Activated CD8-positive, alpha-beta memory T cell treated with anti-CD3 and anti-CD28 coated beads, Interleukin-2, amount 50 U/mL, for 1 hour (primary cell): ENCODE results near the gene SLC8A2.

ENCODE experiments used
- DNase-seq: peaks from one replicate; pipeline ENCODE4 v3.0.0-alpha.2; 2020; ENCODE audit errors: extremely low read depth

SLC8A2 gene, protein sequence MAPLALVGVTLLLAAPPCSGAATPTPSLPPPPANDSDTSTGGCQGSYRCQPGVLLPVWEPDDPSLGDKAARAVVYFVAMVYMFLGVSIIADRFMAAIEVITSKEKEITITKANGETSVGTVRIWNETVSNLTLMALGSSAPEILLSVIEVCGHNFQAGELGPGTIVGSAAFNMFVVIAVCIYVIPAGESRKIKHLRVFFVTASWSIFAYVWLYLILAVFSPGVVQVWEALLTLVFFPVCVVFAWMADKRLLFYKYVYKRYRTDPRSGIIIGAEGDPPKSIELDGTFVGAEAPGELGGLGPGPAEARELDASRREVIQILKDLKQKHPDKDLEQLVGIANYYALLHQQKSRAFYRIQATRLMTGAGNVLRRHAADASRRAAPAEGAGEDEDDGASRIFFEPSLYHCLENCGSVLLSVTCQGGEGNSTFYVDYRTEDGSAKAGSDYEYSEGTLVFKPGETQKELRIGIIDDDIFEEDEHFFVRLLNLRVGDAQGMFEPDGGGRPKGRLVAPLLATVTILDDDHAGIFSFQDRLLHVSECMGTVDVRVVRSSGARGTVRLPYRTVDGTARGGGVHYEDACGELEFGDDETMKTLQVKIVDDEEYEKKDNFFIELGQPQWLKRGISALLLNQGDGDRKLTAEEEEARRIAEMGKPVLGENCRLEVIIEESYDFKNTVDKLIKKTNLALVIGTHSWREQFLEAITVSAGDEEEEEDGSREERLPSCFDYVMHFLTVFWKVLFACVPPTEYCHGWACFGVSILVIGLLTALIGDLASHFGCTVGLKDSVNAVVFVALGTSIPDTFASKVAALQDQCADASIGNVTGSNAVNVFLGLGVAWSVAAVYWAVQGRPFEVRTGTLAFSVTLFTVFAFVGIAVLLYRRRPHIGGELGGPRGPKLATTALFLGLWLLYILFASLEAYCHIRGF

DNA sequence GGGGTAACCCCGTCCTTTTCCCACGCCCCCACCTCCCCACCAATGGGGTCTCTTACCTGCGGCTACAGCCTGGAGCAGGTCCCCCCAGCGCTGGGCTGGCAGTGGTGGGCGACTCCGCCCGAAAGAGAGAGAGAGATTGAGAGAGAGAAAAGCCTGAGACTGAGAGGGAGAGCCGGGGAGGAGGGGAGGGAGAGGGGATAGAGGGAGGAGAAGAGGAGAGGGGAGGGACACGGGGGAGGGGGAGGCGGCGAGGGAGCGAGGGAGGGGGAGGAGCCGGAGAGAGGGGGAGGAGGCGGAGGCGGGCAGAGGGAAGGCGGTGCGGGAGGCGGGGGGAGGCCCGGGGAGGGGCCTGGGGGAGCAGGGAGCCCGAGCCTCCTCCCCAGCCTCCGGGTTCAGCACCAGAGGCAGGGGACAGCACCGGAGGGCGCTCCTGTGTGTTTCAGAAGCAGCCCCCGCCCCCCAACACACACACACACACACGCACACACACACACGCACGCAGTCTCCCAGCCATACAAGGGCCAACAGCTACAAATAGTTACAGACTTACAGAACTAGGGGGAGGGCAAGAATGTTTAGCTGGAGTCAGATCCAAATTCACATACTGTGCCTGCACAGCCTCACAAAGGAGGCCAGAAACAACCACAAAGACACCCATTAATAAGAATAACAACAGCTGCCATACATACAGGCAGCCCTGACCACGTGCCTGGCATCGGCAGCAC is at the start of gene SLC8A2:
Gene SLC8A2, minus strand, starts transcription at position 161 of the 725 bp plus-strand sequence. CDS start 5,490 bp downstream, outside the sequence.
- no peak for DNase-seq

DNA sequence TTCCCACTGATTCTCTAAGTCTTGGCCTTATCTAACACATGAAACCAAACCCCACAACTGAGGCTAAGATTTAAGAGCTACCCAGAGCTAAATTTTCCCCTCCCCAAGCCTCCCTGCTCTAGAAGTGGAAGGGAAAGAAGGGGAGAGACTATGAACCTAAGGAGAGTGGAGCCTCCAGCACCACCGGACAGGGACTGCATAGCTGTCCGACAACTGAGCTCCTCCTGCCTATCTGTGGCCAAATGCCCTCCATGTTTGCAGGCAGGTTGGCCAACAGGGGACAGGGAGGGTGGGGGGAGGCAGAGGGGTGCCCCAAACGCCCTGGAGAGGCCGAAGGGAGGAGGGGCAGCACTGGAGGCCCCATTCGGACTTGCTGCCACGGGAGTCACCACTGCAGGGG is 49.1 kb upstream of the SLC8A2 start:
- DNase-seq = no peak

DNA sequence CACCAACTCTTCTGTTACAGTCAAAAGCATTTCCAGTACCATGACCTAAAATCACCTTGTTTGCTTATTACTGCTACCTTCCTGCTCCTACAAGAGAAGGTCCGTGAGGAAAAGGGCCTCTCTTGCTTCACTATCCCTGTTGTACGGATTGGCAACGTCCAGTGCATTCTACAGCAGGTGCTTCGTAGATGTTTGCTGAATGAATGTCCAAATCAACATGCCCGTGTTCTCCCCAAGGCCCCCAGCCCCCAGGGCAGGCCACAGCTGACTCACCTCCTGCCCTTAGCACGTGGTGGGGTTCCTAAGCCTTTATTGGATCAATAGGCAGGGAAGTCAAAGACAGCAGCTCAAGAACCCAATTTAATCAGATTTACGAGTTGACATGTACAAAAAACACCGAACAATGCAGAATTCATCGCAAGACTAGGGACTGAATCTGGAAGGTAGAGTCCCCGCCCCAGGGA is 48.7 kb upstream of the SLC8A2 start:
- no peak for DNase-seq

DNA sequence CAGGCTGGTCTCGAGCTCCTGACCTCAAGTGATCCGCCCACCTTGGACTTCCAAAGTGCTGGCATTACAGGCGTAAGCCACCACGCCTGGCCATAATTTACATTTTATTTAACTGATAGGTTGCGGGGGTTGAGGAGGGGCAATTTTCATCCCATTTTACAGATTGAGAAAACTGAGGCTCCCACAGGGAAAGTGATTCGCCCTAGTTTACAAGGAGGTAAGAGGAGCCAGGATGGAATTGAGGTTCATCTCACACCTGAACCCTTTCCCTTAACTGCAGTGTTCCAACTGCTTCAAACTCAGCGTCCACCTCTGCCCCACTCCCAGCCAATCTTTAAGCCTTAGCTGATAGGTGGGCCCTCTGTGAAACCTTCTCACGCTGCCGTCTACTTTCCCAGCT is 47.2 kb upstream of the SLC8A2 start:
- no peak for DNase-seq

DNA sequence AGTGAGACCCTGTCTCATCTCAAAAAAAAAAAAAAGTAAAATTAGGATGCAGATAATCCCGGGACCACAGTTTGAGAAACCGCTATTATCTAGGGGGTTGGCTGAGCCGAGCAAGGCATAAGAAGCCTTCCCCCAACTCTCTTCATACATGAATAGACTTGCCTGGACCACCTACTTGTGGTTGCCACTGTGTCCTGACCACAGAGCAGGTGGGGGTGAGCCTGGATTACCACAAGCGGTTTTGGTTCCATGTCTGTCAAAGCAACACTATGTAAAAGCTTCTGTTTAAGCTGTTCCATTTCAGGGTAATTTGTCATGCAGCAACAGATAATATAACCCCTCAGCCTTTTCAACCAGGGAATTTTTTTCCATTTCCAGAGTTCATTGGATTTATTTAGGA is 46.4 kb upstream of the SLC8A2 start:
- no peak for DNase-seq

DNA sequence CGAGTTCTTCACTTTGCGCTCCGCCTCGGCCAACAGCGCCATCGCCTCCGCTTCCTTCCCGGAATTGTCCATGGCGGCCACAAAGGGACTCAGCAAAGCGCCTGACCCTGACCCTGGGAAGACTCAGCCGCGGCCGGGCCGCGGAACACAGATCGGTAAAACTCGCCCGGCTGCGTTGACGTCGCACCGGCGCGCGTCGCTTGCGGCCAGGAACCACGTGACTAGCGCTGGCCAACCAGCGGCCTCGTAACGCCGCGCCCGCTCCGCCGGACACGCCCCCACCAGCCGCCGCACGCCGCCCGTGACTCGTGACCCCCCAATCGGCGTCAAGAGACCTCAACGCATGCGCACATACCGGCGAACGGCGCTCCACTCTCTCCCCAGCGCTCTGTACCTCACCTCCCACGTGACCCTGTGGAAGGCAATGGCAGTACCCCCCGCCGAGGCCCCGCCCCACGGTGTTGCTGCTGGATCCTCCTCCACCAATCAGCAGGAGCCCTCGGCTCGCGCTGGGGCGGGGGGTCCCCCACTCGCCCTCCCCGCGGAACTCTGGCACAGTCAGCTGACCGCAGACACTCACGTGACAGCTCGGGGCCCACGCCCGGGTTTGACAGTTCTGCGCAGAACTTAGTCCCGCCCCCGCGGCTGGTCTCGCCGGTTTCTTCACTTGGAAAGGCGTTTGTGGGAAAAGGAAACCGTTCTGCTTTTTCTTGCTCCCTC is 43.3 kb upstream of the SLC8A2 start, which contains the start of gene NAPA:
Gene NAPA, minus strand, starts transcription at position 195 of the 720 bp plus-strand sequence. Its CDS starts 123 bp downstream, at position 72.
- peak; percentile 100 for DNase-seq

DNA sequence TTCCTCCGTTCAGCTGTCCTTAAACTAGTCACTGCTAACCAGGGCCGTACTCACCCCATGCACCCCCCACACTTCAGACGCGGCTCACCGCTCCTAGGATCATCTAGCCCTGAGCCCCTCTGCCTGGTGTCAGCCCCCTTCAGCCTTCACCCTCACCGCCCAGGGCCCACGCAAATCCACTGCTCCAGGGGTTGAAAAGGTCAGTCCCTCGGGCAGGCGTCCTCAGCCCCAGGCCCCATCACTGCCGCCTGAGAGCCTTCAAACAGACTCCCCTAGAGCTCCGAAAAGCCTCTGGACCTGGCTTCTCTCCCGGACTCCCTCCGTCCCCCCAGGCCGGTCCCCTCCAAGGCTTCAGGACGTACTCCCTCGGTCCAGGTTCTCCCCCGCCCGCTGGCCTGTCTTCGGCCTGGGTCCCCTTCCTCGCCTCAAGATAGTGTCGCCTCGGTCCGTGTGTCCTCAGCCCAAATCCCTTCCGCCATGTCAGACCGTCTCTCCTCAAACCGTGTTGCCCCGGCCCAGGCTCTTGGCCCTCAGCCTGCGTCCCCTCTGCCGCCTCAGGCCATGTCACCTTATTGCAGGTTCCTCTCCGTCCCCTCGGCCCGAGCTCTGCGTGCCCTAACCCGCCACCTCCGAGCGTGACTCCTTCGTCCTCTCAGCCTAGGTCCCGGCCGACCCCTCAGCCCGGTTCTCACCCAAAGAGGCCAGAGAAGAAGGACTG is 42.6 kb upstream of the SLC8A2 start:
- no peak for DNase-seq

DNA sequence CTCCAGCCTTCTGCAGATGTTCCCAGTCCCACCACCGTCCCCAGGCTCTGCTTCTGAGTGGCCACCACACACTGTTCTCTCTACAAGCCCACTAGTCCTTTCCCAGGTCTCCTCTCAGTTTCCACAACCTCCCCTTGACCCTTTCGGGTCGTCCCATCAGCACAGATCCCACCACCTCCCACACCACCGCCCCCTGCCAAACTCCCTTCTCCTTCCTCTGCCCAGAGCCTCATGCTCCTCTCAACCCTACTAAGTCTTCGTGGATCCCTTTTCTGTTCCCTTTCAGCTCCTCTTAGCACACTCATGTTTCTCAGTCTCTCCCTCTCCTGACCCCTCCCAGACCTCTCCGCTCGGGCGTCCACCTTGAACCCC is 41.2 kb upstream of the SLC8A2 start:
- no peak for DNase-seq

DNA sequence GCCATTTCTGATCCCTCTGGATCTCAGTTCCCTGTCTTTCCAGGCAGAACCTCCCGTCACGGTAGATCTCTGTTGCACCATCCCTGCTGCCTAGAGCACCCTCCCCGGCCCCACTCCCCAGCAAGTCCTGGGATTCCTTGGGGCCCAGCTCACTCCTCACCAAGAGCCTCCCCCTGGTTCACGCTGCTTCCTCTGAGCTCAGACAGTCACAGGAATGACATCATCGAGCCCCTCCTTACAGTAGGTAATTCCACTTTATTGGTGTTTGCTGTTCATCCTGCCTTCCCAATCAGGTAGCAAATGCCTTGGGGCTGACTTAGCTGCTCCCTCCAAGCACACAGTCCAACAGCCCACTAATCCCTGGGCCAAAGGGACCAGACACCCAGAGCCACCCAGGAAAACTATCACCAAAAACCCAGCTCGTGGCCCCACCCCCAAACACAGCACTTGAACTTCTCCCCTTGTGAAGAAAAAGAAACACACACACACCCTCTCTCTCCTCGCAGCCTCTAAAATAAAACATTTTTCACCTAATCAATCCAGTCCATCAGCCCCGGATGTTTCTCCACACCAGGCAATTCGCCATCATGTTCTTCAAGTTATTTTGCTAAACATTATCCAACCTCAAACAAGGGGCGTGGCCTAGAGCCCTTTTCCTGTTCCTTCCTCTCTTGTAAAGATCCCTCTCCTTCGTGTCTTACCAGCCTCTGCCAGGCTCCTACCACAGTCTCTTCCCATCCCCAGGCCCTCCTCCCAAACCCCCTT is 40.7 kb upstream of the SLC8A2 start:
- no peak for DNase-seq

DNA sequence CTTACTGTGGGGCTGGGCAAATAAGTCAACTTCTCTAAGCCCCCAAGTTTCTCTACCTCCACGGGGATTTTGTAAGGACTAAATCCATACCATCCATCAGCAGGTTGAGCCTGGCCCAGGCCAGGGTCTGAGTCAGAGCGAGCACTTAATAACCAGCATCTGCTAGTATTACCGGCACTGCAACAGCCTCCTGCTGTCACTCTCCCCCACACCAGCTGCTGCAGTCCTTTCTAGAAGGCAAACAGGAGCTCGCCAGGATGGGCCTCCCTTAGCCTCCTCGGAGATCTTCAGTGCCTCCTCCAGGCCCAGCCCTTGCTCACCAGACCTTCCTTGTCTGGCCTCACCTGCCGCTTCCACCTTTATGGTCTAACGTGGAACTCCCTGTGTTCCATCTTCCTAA is 40.0 kb upstream of the SLC8A2 start:
- no peak for DNase-seq

DNA sequence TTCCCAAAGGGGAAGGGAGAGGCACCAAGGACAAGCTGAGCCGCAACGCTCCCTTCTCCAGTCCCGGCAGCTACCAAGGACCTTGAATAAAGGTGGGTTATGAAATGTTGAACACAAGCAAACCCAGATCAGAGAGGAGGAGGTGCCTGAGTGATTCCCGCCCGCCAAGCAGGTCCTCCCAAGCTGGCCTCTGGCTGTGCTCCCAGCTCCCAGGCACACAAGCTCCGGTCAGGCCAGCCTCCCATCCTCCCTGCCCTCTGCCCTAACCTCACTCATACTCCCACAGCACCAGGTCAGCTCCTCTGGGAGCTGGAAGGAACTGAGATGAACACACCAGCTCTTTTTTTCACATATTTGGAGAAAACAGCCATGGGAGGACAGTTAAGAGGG is 39.4 kb upstream of the SLC8A2 start:
- no peak for DNase-seq

DNA sequence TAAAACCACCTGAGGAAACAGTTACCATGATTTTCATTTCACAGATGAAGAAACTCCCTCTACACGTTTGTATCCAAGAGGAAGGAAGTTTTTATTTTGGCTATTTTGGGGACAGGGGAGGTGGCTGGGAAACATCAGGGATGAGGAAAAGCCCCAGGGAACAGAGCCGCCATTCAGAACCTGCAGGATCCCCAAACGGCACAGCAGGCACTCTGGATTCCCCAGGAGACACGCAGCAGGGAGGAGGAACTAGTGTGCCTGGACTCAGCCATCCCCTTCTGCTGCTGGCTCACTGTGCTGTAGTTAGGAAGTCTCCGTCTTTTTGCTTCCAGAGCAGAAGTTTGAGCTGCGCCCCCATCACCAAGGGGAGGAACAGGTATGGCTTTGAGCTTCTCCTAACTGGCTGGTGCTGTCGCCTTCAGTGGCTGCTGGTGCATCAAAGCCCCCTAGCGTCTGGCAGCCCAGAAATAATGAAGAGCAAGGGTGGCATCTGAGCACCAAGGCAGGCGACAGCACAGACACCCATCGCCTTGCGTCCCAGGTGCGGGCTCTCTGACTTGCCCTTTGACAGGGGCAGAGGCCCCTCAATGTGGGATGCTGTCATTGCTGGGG is 38.9 kb upstream of the SLC8A2 start:
- DNase-seq = no peak

DNA sequence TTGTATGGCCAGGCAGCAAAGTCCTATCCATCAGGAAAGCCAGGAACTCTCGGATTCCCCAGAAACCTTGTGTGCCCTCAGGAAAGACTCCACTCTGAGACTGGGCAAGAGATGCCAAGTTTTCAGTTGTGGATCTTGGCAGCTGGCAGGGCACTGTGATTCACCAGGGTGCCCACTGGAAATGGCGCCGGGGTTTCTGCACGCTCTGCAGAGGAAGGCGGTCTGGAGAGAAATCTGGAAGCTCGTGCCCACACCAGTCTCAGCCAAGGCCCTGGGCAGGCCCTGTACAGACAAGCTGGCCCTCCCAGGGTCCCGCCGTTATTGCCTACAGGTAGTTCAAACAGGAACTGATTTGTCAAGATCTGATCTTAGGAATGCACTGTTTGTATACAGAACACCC is 38.3 kb upstream of the SLC8A2 start:
- no peak for DNase-seq

DNA sequence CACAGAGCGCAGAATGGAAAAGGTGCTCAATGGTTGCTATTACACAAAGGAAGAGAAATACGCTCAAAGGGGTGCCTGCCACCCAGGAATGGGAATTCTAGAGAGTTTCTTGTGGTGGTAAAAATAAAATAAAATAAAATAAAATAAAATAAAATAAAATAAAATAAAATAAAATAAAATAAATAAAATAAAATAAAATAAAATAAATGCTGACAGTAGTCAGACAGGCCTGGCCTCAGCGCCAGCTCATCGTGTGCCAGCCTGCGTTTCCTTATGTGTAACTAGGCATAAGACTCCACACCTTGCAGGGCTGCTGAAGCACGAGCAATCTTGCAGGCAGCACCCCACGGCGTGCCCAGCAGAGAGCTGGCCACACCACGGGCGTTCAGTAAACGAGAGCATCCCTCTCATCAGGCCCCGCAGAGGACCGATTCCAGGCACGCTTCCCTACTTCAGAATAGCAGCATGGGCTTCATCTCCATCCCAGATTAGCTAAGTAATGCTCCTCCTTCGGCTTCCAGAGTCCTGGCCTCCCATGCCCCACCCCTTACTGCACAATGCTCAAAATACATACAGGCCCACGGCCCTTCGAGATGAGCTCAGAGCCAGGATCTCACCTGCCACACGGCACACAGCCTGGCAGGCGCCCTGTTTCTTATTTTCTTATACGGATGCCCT is 37.6 kb upstream of the SLC8A2 start:
- no peak for DNase-seq

DNA sequence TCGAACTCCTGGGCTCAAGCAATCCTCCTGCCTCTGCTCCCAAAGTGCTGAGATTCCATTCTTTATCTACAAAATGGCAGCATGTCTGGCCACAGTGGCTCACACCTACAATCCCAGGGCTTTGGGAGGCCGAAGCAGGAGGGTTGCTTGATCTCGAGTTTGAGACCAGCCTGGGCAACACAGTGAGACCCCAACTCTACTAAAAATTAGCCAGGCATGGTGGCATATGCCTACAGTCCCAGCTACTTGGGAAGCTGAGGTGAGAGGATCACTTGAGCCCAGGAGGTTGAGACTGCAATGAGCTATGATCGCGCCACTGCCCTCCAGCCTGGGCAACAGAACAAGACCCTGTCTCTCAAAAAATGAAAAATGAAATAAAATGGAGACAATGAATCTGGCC is 37.0 kb upstream of the SLC8A2 start:
- DNase-seq = no peak

DNA sequence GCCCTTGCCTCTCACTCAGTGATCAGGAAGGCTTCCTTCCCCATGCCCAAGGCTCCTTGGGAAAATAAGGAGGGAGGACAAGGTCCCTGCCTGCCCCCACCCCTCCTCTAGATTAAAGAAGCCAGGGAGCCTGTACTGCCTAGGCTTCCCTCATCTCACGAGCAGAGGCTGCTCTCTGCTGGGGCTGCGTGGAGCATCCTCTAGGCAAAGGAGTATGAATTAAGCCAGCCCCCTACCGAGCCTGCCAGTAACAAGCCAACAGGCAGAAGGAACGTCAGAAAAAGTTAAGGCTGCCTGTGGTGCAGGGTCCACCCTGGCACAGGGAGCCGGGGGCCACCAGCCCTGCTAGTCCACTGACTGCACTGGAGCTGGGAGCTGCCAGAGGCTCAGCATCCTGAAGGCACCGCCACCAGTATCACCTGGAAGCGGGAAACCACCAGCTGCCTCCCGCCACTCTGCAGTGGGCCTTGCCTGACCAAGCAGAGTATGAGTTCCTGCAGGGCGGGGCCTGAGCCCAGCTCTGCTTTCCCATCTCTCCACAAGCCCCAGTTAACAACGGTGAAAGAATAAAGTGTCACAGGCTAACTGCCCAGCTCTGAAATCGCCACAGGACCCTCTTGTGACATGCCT is 36.3 kb upstream of the SLC8A2 start:
- DNase-seq = no peak

DNA sequence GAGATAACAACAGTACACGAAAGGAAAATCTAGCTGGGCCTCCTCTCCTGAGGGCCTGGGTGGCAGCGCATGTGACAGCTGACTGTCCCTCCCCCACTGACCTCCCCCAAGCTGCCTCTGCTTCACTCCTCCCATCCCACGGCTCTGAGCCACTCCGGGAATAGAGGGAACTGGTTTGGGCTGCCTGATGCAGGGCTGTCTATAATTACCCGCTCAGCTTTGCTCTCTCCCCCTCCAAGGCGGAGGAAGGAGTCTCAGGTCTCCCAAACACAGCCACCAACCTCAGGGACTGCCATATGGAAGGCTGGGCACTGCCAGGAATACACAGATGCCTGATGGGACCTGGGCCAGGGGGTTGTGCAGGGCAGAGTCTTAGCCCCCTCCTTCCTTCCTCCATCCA is 35.3 kb upstream of the SLC8A2 start:
- DNase-seq = no peak

DNA sequence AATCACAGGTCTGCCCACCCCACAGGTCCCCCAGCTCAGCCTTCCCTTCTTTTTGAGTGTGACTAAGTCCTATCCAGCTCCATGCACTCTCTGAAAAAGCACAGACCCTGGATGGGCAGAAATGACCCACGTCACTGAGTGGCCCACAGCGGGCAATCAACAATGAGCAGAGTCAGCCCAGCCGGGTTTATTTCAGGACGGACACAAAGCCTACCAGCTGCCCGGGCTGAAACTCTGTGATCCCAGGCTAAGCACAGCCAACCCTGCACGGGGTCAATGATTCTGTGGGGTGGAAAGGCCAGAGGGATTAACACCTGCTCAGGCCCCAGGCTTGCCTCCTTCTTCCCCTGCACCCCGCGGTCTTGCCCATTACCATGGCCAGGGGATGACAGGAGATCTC is 34.8 kb upstream of the SLC8A2 start:
- no peak for DNase-seq
